ENCODE data around the gene CRB3.

DNA sequence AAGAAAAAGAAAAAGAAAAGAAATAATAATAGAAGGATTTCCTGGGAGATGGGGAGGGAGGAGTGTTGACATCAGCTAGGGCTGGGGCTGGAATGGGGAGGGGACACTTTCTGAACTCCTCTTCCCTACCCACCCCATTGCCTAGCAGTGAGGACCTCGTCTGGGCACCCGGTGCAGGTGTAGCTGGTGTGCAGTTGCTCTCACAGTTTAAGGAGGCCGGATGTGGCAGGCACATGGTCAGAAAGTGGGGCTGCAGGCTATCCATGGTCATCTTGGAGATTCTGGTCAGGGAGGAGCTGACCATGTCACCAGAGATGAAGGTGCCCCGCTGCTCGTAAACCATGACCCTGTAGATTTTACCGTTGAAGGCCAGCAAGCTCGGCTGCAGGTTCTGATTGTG lies 46.5 kb downstream of the CRB3 start:
- TF ChIP-seq, protein P1, sequence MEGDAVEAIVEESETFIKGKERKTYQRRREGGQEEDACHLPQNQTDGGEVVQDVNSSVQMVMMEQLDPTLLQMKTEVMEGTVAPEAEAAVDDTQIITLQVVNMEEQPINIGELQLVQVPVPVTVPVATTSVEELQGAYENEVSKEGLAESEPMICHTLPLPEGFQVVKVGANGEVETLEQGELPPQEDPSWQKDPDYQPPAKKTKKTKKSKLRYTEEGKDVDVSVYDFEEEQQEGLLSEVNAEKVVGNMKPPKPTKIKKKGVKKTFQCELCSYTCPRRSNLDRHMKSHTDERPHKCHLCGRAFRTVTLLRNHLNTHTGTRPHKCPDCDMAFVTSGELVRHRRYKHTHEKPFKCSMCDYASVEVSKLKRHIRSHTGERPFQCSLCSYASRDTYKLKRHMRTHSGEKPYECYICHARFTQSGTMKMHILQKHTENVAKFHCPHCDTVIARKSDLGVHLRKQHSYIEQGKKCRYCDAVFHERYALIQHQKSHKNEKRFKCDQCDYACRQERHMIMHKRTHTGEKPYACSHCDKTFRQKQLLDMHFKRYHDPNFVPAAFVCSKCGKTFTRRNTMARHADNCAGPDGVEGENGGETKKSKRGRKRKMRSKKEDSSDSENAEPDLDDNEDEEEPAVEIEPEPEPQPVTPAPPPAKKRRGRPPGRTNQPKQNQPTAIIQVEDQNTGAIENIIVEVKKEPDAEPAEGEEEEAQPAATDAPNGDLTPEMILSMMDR (IDR thresholded peaks at IDR 0.05) = no peak
- TF ChIP-seq EP300 (IDR thresholded peaks at IDR 0.05) (no peak), POLR2A (IDR thresholded peaks at IDR 0.05) (no peak)
